Measurements from ENCODE around the gene MALT1.

DNA sequence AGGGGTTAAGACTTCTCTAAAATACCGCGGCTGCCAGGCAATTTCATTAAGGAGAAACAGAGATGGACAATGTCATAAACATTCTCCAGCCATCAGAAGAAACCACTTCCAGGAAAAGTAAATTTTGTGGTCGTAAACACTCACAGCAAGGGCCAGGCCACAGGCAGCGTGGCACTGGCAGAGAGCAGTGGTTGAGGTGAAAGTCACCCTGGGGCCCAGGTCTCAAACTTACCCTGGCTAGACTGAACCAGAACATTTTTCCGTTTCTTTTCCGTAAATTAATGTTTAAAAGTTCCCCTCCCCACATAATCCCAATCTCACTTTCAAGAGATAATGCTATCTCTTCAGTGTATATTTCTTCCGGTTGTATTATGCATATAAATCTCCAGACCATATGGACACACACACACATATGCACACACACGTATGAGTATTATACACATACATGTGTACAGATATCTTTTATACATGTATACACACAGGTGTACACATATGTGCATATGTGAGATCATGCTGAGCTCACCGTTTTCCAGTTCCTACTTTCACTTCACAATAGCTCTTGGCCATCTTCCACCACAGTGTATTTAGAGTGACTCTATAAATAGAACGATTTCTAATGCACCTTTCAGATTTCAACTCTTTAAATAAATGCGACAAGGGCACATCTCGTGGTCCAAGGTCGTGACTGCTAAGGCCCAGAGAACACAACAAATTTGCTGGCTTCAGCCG lies 90.1 kb downstream of the MALT1 start:
- TF ChIP-seq POLR2A (IDR thresholded peaks at IDR 0.05), result no peak
- TF ChIP-seq CTCF (IDR thresholded peaks at IDR 0.05), result no peak
